Frontal cortex (tissue), 4 donors: ENCODE measurements around the gene ICA1L. TPM values are rescaled to one million over a fixed set of nuclear protein-coding genes. Genes with fewer than 3 reads are reported as not detected.
"Not testable (repeated sequence)": the region's sequence is repeated elsewhere in the genome, so short reads cannot be mapped to it uniquely, and the experiment has no call there.

Experiments used
- DNase-seq, 2 donors: peaks; one replicate each; pipeline ENCODE4 v3.0.0; 2012; ENCODE audit warnings: low spot score in 2 of 2
- FAIRE-seq: peaks from 2 replicates; lab custom pipeline; 2012; peaks lifted over from hg19 to GRCh38; lab: Jason Lieb, UNC
- total RNA-seq: library from RNA; depleted of rRNA; stranded (reverse); fragments of >200 nt; gene quantifications from one replicate; pipeline ENCODE4 v1.2.3, GENCODE V29; 2014
- donor health status: control.
- donor health status: control.
- donor health status: control.

Gene ICA1L
- total RNA-seq, 1 donor from 2014 or later: 88.5 TPM

DNA sequence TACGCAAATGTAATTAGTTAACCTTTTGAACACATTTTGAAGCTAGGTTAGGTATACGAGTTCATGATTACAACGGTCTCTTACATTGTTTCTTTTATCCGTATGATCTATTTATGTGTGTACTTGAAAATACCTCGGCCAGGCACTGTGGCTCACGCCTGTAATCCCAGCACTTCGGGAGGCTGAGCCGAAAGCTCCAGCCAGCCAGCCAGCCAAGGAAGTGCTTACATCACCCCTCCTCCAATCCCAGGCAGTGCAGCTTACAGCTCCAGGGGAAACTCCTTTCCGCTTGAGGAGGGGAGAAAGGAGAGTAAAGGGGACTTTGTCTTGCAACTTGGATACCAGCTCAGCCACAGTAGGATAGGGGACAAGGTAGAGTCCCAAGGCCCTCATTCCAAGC is 65.7 kb downstream of the ICA1L start:
- DNase-seq, FAIRE-seq: not testable (repeated sequence)

GRCh38 chr2:202797944-202798343 is 73.6 kb downstream of the ICA1L start:
- DNase-seq: no peak
- FAIRE-seq: no peak

GRCh38 chr2:202790676-202791075 is 80.9 kb downstream of the ICA1L start:
- DNase-seq (no peak), FAIRE-seq (no peak)

DNA sequence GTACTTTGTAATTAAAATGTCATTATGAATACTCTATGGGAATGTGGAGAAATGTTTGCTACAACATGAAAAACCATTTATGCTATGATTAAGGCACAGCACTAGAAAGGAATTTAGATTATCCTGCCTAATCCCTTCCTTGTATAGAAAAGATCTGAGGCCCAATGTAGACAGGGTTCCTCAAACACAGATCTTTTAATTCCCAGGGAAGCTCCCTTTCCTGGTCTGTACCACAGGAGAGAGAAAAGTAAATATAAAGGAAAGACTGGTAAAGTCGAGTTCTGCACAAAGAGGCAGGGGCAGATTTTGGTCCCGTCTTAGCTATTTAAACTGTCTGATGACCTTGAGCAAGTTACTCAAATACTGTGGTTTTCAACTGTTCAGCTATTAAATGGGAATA is 84.7 kb downstream of the ICA1L start:
- FAIRE-seq: no peak
- no peak for DNase-seq

GRCh38 chr2:202782940-202783558 is 88.5 kb downstream of the ICA1L start:
- FAIRE-seq (no peak), DNase-seq (no peak)

- FAIRE-seq (no peak), DNase-seq (no peak)
Measured at GRCh38 chr2:202780514-202781021, 91.0 kb downstream of the ICA1L start.

- FAIRE-seq (no peak), DNase-seq (no peak)
Measured at GRCh38 chr2:202778217-202778616, 93.3 kb downstream of the ICA1L start.

GRCh38 chr2:202774104-202774503 is 97.5 kb downstream of the ICA1L start:
- no peak for FAIRE-seq
- no peak for DNase-seq

DNA sequence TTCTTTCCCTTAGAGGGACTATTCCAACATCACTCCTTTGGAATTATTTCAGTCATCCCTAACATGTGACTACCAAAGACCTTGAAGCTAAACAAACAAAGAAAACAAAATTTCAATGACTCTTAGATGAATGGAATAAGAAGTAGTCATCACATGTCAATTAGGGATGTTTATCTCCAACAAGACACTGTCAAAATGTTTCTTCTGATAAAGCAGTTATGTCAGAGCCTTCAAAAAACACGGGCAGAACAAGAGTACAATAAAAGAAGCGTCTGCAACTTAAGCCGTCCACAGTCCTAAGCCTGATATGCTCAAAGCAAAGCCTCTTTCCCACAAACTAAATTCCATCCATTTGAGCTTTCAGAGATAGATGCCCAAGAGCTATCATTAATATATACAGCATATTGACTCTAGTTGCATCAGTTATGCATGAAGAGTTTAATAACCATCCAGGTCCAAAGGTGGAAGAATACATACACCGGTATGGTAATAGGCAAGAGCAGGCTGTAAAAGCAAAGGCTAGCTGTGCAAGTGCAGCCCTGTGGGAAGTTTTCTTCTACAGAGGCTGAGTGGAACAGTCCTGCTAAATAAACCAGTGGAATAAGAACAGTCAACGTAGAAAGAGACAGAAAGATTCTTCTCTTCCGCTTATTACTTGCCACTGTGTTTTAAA is 98.1 kb downstream of the ICA1L start:
- FAIRE-seq: no peak
- DNase-seq: no peak

DNA sequence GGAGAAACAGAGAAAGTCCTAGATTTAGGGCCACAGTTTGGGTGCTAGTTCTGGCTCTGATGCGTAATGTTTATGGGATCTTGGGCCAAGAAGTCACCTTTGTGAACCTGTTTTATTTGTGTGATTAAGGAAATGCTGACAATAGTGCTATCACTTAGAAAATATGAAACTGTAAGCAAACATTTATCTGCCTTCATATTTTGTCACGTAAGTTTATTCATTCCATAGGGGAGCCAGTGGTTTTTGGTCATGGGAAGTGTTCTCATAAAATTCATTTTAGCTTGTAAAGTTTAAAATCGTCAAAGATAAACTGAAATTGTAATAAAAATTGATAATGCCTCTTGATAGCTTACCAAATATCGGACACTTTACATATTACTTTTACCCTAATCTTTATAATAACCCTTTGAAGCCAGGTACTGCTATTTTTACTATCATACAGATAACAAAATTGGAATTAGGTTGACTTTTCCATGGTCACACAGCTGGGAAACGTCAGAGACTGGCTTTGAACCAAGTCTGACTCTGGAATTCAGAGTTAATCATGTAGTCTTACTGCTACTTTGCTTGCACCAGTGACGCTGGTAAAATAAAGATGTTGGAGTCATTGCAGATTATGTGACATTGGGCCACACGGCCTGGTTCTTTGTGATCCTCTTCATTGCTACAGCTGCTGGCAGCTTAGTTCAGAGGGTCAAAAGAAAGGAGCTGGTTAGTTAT is 99.7 kb downstream of the ICA1L start:
- DNase-seq (no peak), FAIRE-seq (no peak)

DNA sequence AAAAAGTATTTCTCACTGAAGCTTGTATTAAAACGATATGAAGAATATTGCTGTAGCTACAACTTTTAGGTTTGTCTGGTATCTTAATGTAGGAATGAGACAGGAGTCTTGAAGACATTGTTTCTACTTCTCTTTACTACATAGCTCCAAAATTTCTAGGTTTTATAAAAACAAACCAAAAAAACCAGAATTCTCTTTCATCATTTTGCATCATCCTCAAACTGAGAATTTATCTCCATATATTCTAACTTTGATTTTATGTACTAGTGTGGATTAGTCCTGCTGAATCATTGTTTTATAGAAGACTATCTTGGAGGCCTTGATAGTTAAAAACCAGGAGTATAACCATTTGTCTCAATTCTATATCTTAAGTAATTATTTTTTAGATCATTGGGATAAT is 100.2 kb downstream of the ICA1L start:
- no peak for DNase-seq
- no peak for FAIRE-seq

DNA sequence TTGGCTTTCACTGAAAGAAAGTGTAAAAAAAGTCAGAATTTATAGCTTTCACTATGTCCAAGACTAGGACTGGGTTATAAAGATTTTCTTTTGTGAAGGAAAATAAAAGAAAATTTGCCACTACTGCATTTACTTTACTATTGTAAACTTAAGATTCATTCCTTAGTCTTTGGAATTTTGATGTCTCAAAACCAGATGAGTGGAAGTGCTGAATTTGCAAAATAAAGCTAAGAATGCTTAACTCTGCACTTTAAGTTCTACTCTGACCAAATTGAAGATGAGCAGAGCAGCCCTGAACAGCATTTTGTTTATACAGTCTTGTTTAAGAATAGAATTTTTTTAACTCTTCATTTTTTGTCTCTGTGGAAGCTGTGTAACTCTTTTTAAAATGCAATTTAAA is 102.4 kb downstream of the ICA1L start:
- FAIRE-seq (no peak), DNase-seq (no peak)

- FAIRE-seq (no peak), DNase-seq (no peak)
Measured at GRCh38 chr2:202768273-202768672, 103.3 kb downstream of the ICA1L start.

GRCh38 chr2:202765436-202765835 is 106.1 kb downstream of the ICA1L start:
- FAIRE-seq (no peak), DNase-seq (no peak)

DNA sequence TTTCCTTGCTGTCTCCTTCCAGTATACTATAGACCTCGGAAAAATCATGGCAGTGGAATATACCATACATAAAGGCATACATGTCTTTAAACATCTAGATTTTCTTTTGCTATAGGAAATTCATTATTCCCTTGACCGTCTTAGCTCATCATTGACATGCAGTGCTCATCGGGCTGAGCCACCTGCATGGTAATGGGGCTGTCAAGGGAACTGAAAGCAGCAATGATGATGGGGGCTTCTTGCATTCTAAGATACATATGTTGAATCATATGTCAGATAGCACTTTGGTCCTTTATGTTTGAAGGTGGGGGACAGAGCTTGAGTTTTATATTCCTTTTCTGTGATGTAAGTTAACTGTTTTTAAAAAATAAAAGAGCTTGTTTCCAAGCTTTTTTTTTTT is 106.6 kb downstream of the ICA1L start:
- DNase-seq: no peak
- no peak for FAIRE-seq

GRCh38 chr2:202763916-202764315 is 107.7 kb downstream of the ICA1L start:
- FAIRE-seq (no peak), DNase-seq (no peak)

GRCh38 chr2:202762556-202762955 is 109.0 kb downstream of the ICA1L start:
- DNase-seq: no peak
- FAIRE-seq: no peak

DNA sequence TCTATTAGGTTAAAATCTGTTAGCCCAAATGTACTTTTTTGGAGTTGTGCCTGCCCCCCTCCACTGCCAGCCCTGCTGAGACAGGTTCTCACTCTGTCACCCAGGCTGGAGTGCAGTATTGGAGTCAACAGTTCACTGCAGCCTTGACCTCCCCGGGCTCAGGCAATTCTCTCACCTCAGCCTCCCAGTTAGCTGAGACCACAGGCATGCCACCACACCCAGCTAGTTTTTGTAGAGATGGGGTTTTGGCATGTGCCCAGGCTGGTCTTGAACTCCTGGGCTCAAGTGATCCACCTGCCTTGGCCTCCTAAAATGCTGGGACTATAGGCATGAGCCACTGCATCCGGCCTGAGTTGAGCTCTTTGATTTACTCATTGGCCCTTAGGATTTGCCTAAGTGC is 110.7 kb downstream of the ICA1L start:
- no peak for DNase-seq
- FAIRE-seq: no peak

DNA sequence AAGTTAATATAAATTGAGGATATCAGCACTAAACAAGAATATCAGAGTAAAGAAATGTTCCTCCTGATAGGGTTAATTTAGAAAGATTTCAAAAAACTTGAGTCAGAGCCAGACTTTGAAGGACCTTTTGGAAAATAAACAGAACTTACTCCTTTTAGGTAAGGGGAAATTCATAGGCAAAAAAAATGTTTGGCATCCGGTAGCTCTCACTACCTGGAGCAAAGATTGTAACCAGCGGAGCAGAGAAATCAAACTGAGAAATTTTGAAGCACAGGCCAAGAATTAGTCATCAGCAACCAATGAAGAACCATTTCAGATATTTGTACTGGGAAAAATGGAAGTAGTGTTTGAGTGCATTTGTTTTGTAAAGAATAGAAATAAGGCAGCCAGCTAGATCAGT is 113.0 kb downstream of the ICA1L start:
- DNase-seq (no peak), FAIRE-seq (no peak)

DNA sequence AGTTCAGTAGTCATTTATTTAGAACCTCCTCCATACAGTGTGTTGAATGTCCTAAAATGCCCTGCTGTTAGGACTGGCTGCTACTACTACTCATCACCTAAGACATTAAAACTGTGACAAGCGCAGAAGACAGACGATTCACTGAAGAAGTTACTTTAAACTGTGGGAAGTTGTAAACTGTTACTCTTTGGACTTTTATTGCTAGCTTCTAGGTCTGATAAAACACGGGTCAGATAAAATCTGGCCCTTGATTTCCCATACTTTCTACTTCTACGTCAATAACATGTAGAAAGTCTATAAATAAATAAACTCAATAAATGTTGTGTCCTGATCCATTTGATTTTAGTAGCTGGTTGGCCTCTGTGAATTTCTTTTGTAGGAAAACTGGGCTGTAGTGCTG is 113.4 kb downstream of the ICA1L start:
- DNase-seq (no peak), FAIRE-seq (no peak)

DNA sequence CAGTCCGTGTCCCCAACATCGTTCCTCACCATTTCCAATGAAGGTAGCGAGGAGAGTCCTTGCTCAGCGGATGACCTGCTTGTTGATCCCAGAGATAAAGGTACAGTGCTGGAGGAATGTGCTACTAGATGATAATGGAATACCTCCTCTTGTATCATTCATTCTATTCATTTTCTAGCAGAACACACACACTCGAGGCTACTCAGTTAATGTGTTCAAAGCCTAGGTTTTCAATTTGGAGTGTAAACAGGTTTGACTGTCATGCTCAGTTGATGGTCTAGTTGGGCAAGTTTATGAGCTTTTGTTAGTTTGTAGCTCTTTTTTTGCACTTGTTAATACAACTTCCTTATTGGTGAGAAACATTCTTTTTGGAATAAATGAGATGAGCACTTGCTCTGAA is 114.2 kb downstream of the ICA1L start:
- DNase-seq (no peak), FAIRE-seq (no peak)
